Ovary (tissue), 3 donors: ENCODE results near the gene MAPK8IP3.
A peak's percentile ranks its signal among the peaks of the same experiment; 100 is the strongest.

ENCODE experiments used
- POLR2A ChIP-seq: fragments of 450-650 bp; IDR thresholded peaks from one replicate; pipeline ENCODE4 v1.6.1; 2017; ENCODE audit warnings: antibody characterized with exemption, mild to moderate bottlenecking, moderate library complexity
- TF ChIP-seq, protein P1 (sequence below), 3 donors: fragments of 450-650 bp in 2 of 3; fragments of 200-600 bp in 1 of 3; IDR thresholded peaks; one replicate each; pipeline versions ENCODE4 v1.5.1 to v1.8.0; 2016 to 2022; ENCODE audit warnings: antibody characterized with exemption in 3 of 3, mild to moderate bottlenecking in 1 of 3
- donor health status: DM: no; HTN: no; CAD: no.

DNA sequence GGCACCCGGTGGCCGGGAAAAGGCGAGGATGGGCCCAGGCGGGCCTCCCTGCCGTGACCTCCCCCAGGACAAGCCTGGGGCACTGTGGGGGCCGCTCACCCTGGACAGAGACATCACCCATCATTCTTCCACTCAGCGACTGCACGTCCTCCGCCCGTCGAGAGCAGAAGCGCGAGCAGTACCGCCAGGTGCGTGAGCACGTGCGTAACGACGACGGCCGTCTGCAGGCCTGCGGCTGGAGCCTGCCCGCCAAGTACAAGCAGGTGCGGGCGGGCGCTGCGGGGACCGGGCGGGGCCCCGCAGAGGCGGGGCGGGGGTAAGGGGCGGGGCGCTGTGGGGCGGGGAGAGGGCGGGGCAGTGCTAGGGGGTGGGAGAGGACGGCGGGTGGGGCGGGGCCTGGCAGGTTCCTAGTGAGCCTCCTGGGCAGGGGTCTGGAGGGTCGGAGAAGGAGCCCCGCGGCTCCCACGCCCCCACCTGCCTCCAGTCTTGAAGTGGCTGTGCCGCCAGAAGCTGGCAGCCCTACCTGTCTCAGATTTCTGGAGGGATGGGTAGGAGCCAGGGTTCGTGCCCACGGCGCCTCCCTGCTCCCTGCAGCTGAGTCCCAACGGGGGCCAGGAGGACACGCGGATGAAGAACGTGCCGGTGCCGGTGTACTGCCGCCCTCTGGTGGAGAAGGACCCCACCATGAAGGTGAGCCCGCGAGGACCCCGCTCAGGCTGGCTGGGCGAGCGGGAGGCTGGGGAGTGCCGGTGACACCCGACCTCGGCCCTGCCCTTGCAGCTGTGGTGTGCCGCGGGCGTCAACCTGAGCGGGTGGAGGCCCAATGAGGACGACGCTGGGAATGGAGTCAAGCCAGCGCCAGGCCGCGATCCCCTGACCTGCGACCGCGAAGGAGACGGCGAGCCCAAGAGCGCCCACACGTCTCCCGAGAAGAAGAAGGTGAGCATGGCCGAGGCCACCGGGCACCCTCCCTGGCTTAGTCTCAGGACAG is 57.8 kb downstream of the MAPK8IP3 start:
- TF ChIP-seq, protein P1, sequence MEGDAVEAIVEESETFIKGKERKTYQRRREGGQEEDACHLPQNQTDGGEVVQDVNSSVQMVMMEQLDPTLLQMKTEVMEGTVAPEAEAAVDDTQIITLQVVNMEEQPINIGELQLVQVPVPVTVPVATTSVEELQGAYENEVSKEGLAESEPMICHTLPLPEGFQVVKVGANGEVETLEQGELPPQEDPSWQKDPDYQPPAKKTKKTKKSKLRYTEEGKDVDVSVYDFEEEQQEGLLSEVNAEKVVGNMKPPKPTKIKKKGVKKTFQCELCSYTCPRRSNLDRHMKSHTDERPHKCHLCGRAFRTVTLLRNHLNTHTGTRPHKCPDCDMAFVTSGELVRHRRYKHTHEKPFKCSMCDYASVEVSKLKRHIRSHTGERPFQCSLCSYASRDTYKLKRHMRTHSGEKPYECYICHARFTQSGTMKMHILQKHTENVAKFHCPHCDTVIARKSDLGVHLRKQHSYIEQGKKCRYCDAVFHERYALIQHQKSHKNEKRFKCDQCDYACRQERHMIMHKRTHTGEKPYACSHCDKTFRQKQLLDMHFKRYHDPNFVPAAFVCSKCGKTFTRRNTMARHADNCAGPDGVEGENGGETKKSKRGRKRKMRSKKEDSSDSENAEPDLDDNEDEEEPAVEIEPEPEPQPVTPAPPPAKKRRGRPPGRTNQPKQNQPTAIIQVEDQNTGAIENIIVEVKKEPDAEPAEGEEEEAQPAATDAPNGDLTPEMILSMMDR (IDR thresholded peaks at IDR 0.05), result peak in 1 of 3 donors; percentile 15
- no peak for TF ChIP-seq POLR2A
